Measurements from ENCODE around the gene PLA1A. TPM values are rescaled to one million over a fixed set of nuclear protein-coding genes. Genes with fewer than 3 reads are reported as not detected.

Gene PLA1A
- total and polyA plus RNA-seq, 2 donors (not counting 3 experiments of a cell fraction or from before 2014, with no cell fraction given) = 0.07 TPM; not detected in 1

- Histone ChIP-seq H3K9ac (replicated peaks; ENCODE audit: extremely low read depth, insufficient read depth, low read length) (no peak overlapping the region), H3K9me3 (replicated peaks; ENCODE audit: control insufficient read depth, insufficient read depth, low read length) (no peaks in the 10 kb centered on the region), H3K4me2 (ENCODE audit: insufficient read depth, low read length) (no peak overlapping the region), H2AFZ (ENCODE audit: low read depth, low read length) (no peak overlapping the region), H3K4me1 (ENCODE audit: control insufficient read depth, extremely low read depth, insufficient read depth, low read length) (peaks cover 6% of the 10 kb centered on the region), H3K9me1 (replicated peaks; ENCODE audit: control insufficient read depth, extremely low read depth, insufficient read depth, low read length) (no peaks in the 10 kb centered on the region), H3K4me3 (replicated peaks in 1 of 3; ENCODE audit: insufficient read depth in 1 of 3, low read depth in 1 of 3, low read length in 3 of 3) (no peak overlapping the region), H3K27ac (ENCODE audit: insufficient read depth, low read depth, low read length) (no peak overlapping the region), H3K79me2 (ENCODE audit: control insufficient read depth, insufficient read depth, low read length) (no peaks in the 10 kb centered on the region), H3K27me3 (ENCODE audit: control insufficient read depth in 2 of 2, insufficient read depth in 2 of 2, low read length in 2 of 2) (no peaks in the 10 kb centered on the region), H3K36me3 (ENCODE audit: control insufficient read depth in 2 of 2, extremely low read depth in 1 of 2, insufficient read depth in 2 of 2, low read length in 2 of 2) (peaks cover 0 to 4% of the 10 kb centered on the region in 2 experiments), H4K20me1 (replicated peaks; ENCODE audit: control insufficient read depth, extremely low read depth, insufficient read depth, low read length) (no peaks in the 10 kb centered on the region)
- POLR2A ChIA-PET = no interaction called here
- FAIRE-seq = peak; percentile 33
- BruUV-seq (replicated peaks) = no TSS peak
- CTCF ChIA-PET = interaction anchor here (0.6 kb wide), 1 partner anchor 227 kb away, joined by 3 read pairs; no protein-coding TSS in a partner anchor
- peak; percentile 60 for DNase-seq (ENCODE audit: low read depth, low spot score)
- no peak for TF ChIP-seq EZH2 (IDR thresholded peaks at IDR 0.05; ENCODE audit: borderline replicate concordance, low read depth, low read length, severe bottlenecking)
- dilution Hi-C loops (cut with MboI; ENCODE audit: extremely low pct_ligation_motif_present, low sequenced_read_pairs) = no loop called here
- intact Hi-C loops (cut with micrococcal nuclease) = no loop called here
These were observed 72.4 kb downstream of the PLA1A start for GRCh38 chr3:119669906-119670570.

- peaks cover 4% of the 10 kb centered on the region for H3K79me2 ChIP-seq (ENCODE audit: control insufficient read depth, insufficient read depth, low read length)
- no peak overlapping the region for H2AFZ ChIP-seq (ENCODE audit: low read depth, low read length)
- no peaks in the 10 kb centered on the region for H3K27me3 ChIP-seq (ENCODE audit: control insufficient read depth in 2 of 2, insufficient read depth in 2 of 2, low read length in 2 of 2)
- no peak overlapping the region for H3K27ac ChIP-seq (ENCODE audit: insufficient read depth, low read depth, low read length)
- no peak overlapping the region for H3K4me3 ChIP-seq (replicated peaks in 1 of 3; ENCODE audit: insufficient read depth in 1 of 3, low read depth in 1 of 3, low read length in 3 of 3)
- dilution Hi-C loops (cut with MboI; ENCODE audit: extremely low pct_ligation_motif_present, low sequenced_read_pairs) = no loop called here
- intact Hi-C loops (cut with micrococcal nuclease) = no loop called here
- no peaks in the 10 kb centered on the region for H4K20me1 ChIP-seq (replicated peaks; ENCODE audit: control insufficient read depth, extremely low read depth, insufficient read depth, low read length)
- H3K9ac ChIP-seq (replicated peaks; ENCODE audit: extremely low read depth, insufficient read depth, low read length) = no peak overlapping the region
- BruUV-seq (replicated peaks) = no TSS peak
- TF ChIP-seq FOS (IDR thresholded peaks at IDR 0.05; ENCODE audit: borderline replicate concordance, insufficient read depth, low read length) (no peak), MYC (IDR thresholded peaks at IDR 0.05; ENCODE audit: low read depth, low read length) (no peak), CTCF (IDR thresholded peaks at IDR 0.05; ENCODE audit: extremely low read depth in 1 of 2, insufficient read depth in 1 of 2, low read depth in 1 of 2, low read length in 2 of 2) (no peak), POLR2AphosphoS5 (IDR thresholded peaks at IDR 0.05; ENCODE audit: insufficient read depth, low read depth, low read length) (no peak), EZH2 (IDR thresholded peaks at IDR 0.05; ENCODE audit: borderline replicate concordance, low read depth, low read length, severe bottlenecking) (no peak), POLR2A (IDR thresholded peaks at IDR 0.05; ENCODE audit: low read depth, low read length) (no peak), MAX (IDR thresholded peaks at IDR 0.05; ENCODE audit: insufficient read depth, insufficient read length) (no peak), JUN (IDR thresholded peaks at IDR 0.05; ENCODE audit: borderline replicate concordance, insufficient read depth, insufficient read length, low read depth) (no peak), GATA2 (IDR thresholded peaks at IDR 0.05; ENCODE audit: insufficient read depth, insufficient read length, low read depth, low read length) (no peak)
- H3K9me1 ChIP-seq (replicated peaks; ENCODE audit: control insufficient read depth, extremely low read depth, insufficient read depth, low read length) = no peaks in the 10 kb centered on the region
- H3K4me2 ChIP-seq (ENCODE audit: insufficient read depth, low read length) = no peak overlapping the region
- no peak for FAIRE-seq
- H3K4me1 ChIP-seq (ENCODE audit: control insufficient read depth, extremely low read depth, insufficient read depth, low read length) = peaks cover 20% of the 10 kb centered on the region
- DNase-seq (ENCODE audit: low read depth, low spot score) = peak; percentile 46
- ChIA-PET CTCF (interaction anchor here (0.9 to 1.4 kb wide), 7 partner anchors 10 to 183 kb away, joined by 3 to 5 read pairs (median 3); partner anchors contain the start of gene TIMMDC1), POLR2A (no interaction called here)
- H3K36me3 ChIP-seq (ENCODE audit: control insufficient read depth in 2 of 2, extremely low read depth in 1 of 2, insufficient read depth in 2 of 2, low read length in 2 of 2) = peaks cover 0 to 4% of the 10 kb centered on the region in 2 experiments
- no peaks in the 10 kb centered on the region for H3K9me3 ChIP-seq (replicated peaks; ENCODE audit: control insufficient read depth, insufficient read depth, low read length)
These were observed 75.1 kb downstream of the PLA1A start for GRCh38 chr3:119672776-119673175.

Measured in endothelial cell of umbilical vein (primary cell).